ENCODE data around the gene LMO1. TPM values are rescaled to one million over a fixed set of nuclear protein-coding genes. Genes with fewer than 3 reads are reported as not detected.

LMO1 gene
- total RNA-seq, 2 donors from 2014 or later = not detected

DNA sequence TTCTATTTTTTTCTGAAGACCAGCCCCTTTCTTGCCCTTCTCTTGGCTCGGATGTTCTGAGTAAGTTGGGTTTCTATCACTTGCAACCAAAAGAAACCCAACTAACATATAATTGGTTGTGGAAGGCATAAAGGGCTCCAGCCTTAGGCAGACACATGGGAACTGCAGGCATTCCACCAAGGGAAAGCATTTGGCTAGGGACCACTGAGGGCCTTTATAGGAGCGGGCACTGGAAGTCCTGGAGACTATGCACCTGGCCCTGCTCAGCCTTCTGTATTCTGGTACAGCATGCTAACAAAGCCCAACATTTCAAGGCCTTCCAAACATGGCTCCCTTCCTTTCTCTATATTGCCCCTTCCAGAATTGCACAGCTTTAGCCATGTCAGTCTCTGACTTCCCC, 17.6 kb upstream of the LMO1 start:
- WGBS = 98% methylated on average over 2 of the region's 2 CpGs
- no peak overlapping the region for H3K4me3 ChIP-seq
- H3K9me3 ChIP-seq = no peaks in the 10 kb centered on the region
- no peak for DNase-seq (ENCODE audit: low spot score)
- no peaks in the 10 kb centered on the region for H3K4me1 ChIP-seq (replicated peaks)
- H3K36me3 ChIP-seq = no peaks in the 10 kb centered on the region
- intact Hi-C loops (cut with DNase I) = no loop called here
- TF ChIP-seq POLR2A (IDR thresholded peaks at IDR 0.05) (no peak), POLR2AphosphoS5 (IDR thresholded peaks at IDR 0.05) (no peak), CTCF (IDR thresholded peaks at IDR 0.05) (no peak)
- no peaks in the 10 kb centered on the region for H3K27me3 ChIP-seq (replicated peaks; ENCODE audit: insufficient read depth)
- no peak overlapping the region for H3K27ac ChIP-seq

- DNase-seq (ENCODE audit: low spot score) = no peak
- H3K27me3 ChIP-seq (replicated peaks; ENCODE audit: insufficient read depth) = no peaks in the 10 kb centered on the region
- H3K9me3 ChIP-seq = no peaks in the 10 kb centered on the region
- no peak overlapping the region for H3K27ac ChIP-seq
- H3K4me3 ChIP-seq = no peak overlapping the region
- no peaks in the 10 kb centered on the region for H3K4me1 ChIP-seq (replicated peaks)
- intact Hi-C loops (cut with DNase I) = no loop called here
- TF ChIP-seq POLR2AphosphoS5 (IDR thresholded peaks at IDR 0.05) (no peak), POLR2A (IDR thresholded peaks at IDR 0.05) (no peak), CTCF (IDR thresholded peaks at IDR 0.05) (no peak)
- no peaks in the 10 kb centered on the region for H3K36me3 ChIP-seq
- 78% methylated on average over 7 of the region's 7 CpGs for WGBS
Measured at GRCh38 chr11:8277691-8278090, 14.0 kb upstream of the LMO1 start.

GRCh38 chr11:8276528-8276927, 12.8 kb upstream of the LMO1 start:
- Histone ChIP-seq H3K27me3 (replicated peaks; ENCODE audit: insufficient read depth) (no peaks in the 10 kb centered on the region), H3K27ac (no peak overlapping the region), H3K36me3 (no peaks in the 10 kb centered on the region), H3K9me3 (no peaks in the 10 kb centered on the region), H3K4me1 (replicated peaks) (no peaks in the 10 kb centered on the region), H3K4me3 (no peak overlapping the region)
- no peak for DNase-seq (ENCODE audit: low spot score)
- intact Hi-C loops (cut with DNase I) = no loop called here
- WGBS = 93% methylated on average over 4 of the region's 4 CpGs
- TF ChIP-seq POLR2AphosphoS5 (IDR thresholded peaks at IDR 0.05) = no peak
- TF ChIP-seq POLR2A (IDR thresholded peaks at IDR 0.05) = no peak
- TF ChIP-seq CTCF (IDR thresholded peaks at IDR 0.05) = no peak

DNA sequence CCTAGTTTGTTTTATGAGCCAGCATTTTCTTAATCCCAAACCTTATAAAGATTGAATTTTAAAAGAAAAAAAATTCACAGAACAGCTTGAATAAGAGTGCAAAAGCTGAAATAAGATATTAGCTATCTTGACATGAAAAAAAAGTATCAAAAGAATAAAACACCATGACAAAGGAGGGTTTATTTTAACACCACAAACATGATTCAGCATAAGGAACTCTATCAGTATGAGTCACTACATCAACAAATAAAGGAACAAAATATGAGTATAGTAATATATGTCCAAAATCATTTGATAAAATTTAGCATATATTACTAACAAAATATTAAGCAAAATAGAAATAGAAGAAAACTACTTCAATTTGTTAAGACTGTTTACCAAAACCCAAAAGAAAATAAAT, 9.6 kb upstream of the LMO1 start:
- Histone ChIP-seq H3K36me3 (no peaks in the 10 kb centered on the region), H3K4me1 (replicated peaks) (no peaks in the 10 kb centered on the region), H3K4me3 (no peak overlapping the region), H3K27me3 (replicated peaks; ENCODE audit: insufficient read depth) (peaks cover 4% of the 10 kb centered on the region), H3K9me3 (no peaks in the 10 kb centered on the region), H3K27ac (no peak overlapping the region)
- no peak for DNase-seq (ENCODE audit: low spot score)
- intact Hi-C loops (cut with DNase I) = no loop called here
- TF ChIP-seq POLR2A (IDR thresholded peaks at IDR 0.05) = no peak
- TF ChIP-seq CTCF (IDR thresholded peaks at IDR 0.05) = no peak
- no peak for TF ChIP-seq POLR2AphosphoS5 (IDR thresholded peaks at IDR 0.05)

- DNase-seq (ENCODE audit: low spot score) = no peak
- TF ChIP-seq POLR2AphosphoS5 (IDR thresholded peaks at IDR 0.05) = no peak
- TF ChIP-seq CTCF (IDR thresholded peaks at IDR 0.05) = no peak
- TF ChIP-seq POLR2A (IDR thresholded peaks at IDR 0.05) = no peak
- Histone ChIP-seq H3K4me3 (no peak overlapping the region), H3K27ac (no peak overlapping the region), H3K4me1 (replicated peaks) (no peaks in the 10 kb centered on the region), H3K27me3 (replicated peaks; ENCODE audit: insufficient read depth) (peaks cover 7% of the 10 kb centered on the region), H3K36me3 (no peaks in the 10 kb centered on the region), H3K9me3 (no peaks in the 10 kb centered on the region)
- WGBS = 95% methylated on average over 5 of the region's 5 CpGs
- intact Hi-C loops (cut with DNase I) = no loop called here
Measured at GRCh38 chr11:8271106-8271886, 7.6 kb upstream of the LMO1 start.

Data from prostate gland (tissue), 2 donors.